A549 (cell line): ENCODE data around the gene CC2D2A. TPM values are rescaled to one million over a fixed set of nuclear protein-coding genes. Genes with fewer than 3 reads are reported as not detected.

Source experiments
- ATAC-seq, 2 experiments: fragments of 200-7000 bp in 1 of 2; fragments of >200 bp in 1 of 2; cut with Nextera tagmentation in 1 of 2; cut with Tn5 transposase in 1 of 2; 3 replicates each; pipeline versions ENCODE4 v1.8.0 to v1.9.1; 2018 to 2020; ENCODE audit warnings: mild to moderate bottlenecking in 1 of 2, moderate library complexity in 1 of 2
- CTCF ChIA-PET: fragments of 300-600 bp; sonication (Branson Sonifier 250); formaldehyde crosslinking; extraction: SDS; loops from one replicate; lab custom pipeline; 2021; ENCODE audit warnings: antibody characterized with exemption, inconsistent platforms; lab: Yijun Ruan, JAX
- POLR2A ChIA-PET: fragments of 350-600 bp; formaldehyde crosslinking; extraction: SDS; loops from one replicate; lab custom pipeline; 2021; ENCODE audit warnings: antibody characterized with exemption, inconsistent platforms; lab: Yijun Ruan, JAX
- DNase-seq, 2 experiments: peaks; one replicate each; pipeline versions ENCODE4 v3.0.0 to v3.0.0-alpha.2; 2011 to 2016; ENCODE audit warnings: low read depth in 1 of 2, low spot score in 1 of 2
- FAIRE-seq: peaks from 2 replicates; lab custom pipeline; 2011; peaks lifted over from hg19 to GRCh38; lab: Jason Lieb, UNC
- H3K27ac ChIP-seq, 2 experiments: fragments of >200 bp; sonication (Bioruptor Twin); formaldehyde crosslinking; 3 replicates each; pipeline ENCODE4 v1.5.1; 2016 to 2017
- H3K4me1 ChIP-seq: fragments of >200 bp; sonication (Bioruptor Twin); formaldehyde crosslinking; 3 replicates; pipeline ENCODE4 v1.6.1; 2016
- H3K4me2 ChIP-seq: fragments of >200 bp; sonication (Bioruptor Twin); formaldehyde crosslinking; 3 replicates; pipeline ENCODE4 v1.6.1; 2016
- H3K4me3 ChIP-seq: fragments of >200 bp; sonication (Bioruptor Twin); formaldehyde crosslinking; 3 replicates; pipeline ENCODE4 v1.5.1; 2016
- H3K9me3 ChIP-seq: fragments of >200 bp; sonication (Bioruptor Twin); formaldehyde crosslinking; 3 replicates; pipeline ENCODE4 v1.6.1; 2016
- BCL3 ChIP-seq: fragments of >200 bp; sonication (Bioruptor Twin); formaldehyde crosslinking; IDR thresholded peaks from 3 replicates; pipeline ENCODE4 v1.6.1; 2016
- BHLHE40 ChIP-seq: IDR thresholded peaks from 2 replicates; pipeline ENCODE4 v1.6.1; 2012; ENCODE audit warnings: low read depth, low read length, inconsistent platforms
- CBX8 ChIP-seq: fragments of 200-600 bp; sonication (generic); IDR thresholded peaks from 2 replicates; pipeline ENCODE4 v1.6.1; 2016
- CEBPB ChIP-seq, 2 experiments: fragments of >200 bp in 1 of 2; sonication (Bioruptor Twin) in 1 of 2; formaldehyde crosslinking in 1 of 2; IDR thresholded peaks; 2 replicates each; pipeline ENCODE4 v1.6.1; 2012 to 2016
- CHD2 ChIP-seq: fragments of 150-350 bp; IDR thresholded peaks from 2 replicates; pipeline ENCODE4 v1.6.1; 2014; ENCODE audit warnings: low read length; ENCODE audit not compliant: partially characterized antibody
- EHF ChIP-seq: fragments of 250-450 bp; sonication (Bioruptor Pico); IDR thresholded peaks from 2 replicates; pipeline ENCODE4 v1.5.0; 2020; ENCODE audit warnings: mild to moderate bottlenecking
- EHMT2 ChIP-seq: fragments of 200-600 bp; sonication (generic); IDR thresholded peaks from 2 replicates; pipeline ENCODE4 v1.6.1; 2016; ENCODE audit warnings: antibody characterized with exemption, low read depth, mild to moderate bottlenecking, moderate library complexity
- ELK1 ChIP-seq: fragments of 150-350 bp; IDR thresholded peaks from 2 replicates; pipeline ENCODE4 v1.6.1; 2014; ENCODE audit warnings: low read depth, mild to moderate bottlenecking, low read length
- EP300 ChIP-seq, 2 experiments: fragments of >200 bp; sonication (Bioruptor Twin); formaldehyde crosslinking; IDR thresholded peaks; 2 replicates in 1 of 2; 3 replicates in 1 of 2; pipeline ENCODE4 v1.6.1; 2016 to 2017
- HES2 ChIP-seq: fragments of >200 bp; sonication (Bioruptor Twin); formaldehyde crosslinking; IDR thresholded peaks from 2 replicates; pipeline ENCODE4 v1.6.1; 2016
- HOXA7 ChIP-seq: fragments of 250-450 bp; sonication (Bioruptor Pico); IDR thresholded peaks from 2 replicates; pipeline ENCODE4 v1.5.0; 2020; ENCODE audit warnings: mild to moderate bottlenecking, moderate library complexity
- HOXB13 ChIP-seq: fragments of 250-450 bp; sonication (Bioruptor Pico); IDR thresholded peaks from 2 replicates; pipeline ENCODE4 v1.5.0; 2020; ENCODE audit warnings: low read depth, mild to moderate bottlenecking, moderate library complexity
- HOXB5 ChIP-seq: fragments of 250-450 bp; sonication (Bioruptor Pico); IDR thresholded peaks from 2 replicates; pipeline ENCODE4 v1.5.0; 2020; ENCODE audit warnings: mild to moderate bottlenecking, moderate library complexity
- KDM1A ChIP-seq: fragments of 200-600 bp; sonication (generic); IDR thresholded peaks from 2 replicates; pipeline ENCODE4 v1.6.1; 2016; ENCODE audit warnings: low read depth, mild to moderate bottlenecking
- MAFK ChIP-seq: fragments of 450-650 bp; IDR thresholded peaks from 2 replicates; pipeline ENCODE4 v1.6.1; 2014; ENCODE audit not compliant: partially characterized antibody
- NFE2L2 ChIP-seq: fragments of 150-350 bp; conservative IDR thresholded peaks from 2 replicates; pipeline ENCODE4 v1.6.1; 2014; ENCODE audit warnings: low read length
- NR3C1 ChIP-seq: fragments of >200 bp; sonication (Bioruptor Twin); formaldehyde crosslinking; IDR thresholded peaks from 3 replicates; pipeline ENCODE4 v1.6.1; 2017
- POLR2A ChIP-seq: IDR thresholded peaks from 2 replicates; pipeline ENCODE4 v1.6.1; 2012; ENCODE audit warnings: mild to moderate bottlenecking, low read length
- POLR2AphosphoS2 ChIP-seq: conservative IDR thresholded peaks from 2 replicates; pipeline ENCODE4 v1.6.1; 2012; ENCODE audit warnings: low read length, improper control_type of control experiment, inconsistent platforms
- RARB ChIP-seq: fragments of 250-450 bp; sonication (Bioruptor Pico); IDR thresholded peaks from 2 replicates; pipeline ENCODE4 v1.8.0; 2021; ENCODE audit warnings: mild to moderate bottlenecking, moderate library complexity
- RFX5 ChIP-seq: fragments of 450-650 bp; IDR thresholded peaks from 2 replicates; pipeline ENCODE4 v1.7.1; 2014; ENCODE audit warnings: antibody characterized with exemption, mild to moderate bottlenecking, moderate library complexity
- TP53 ChIP-seq: fragments of 250-450 bp; sonication (Bioruptor Pico); IDR thresholded peaks from 2 replicates; pipeline ENCODE4 v1.5.0; 2021; ENCODE audit warnings: mild to moderate bottlenecking, moderate library complexity
- ZFP36 ChIP-seq: fragments of 450-650 bp; IDR thresholded peaks from 2 replicates; pipeline ENCODE4 v1.6.1; 2014; ENCODE audit warnings: borderline replicate concordance; ENCODE audit not compliant: partially characterized antibody
- ZSCAN20 ChIP-seq: fragments of 250-450 bp; sonication (Bioruptor Pico); IDR thresholded peaks from 2 replicates; pipeline ENCODE4 v1.8.0; 2022; ENCODE audit warnings: mild to moderate bottlenecking, moderate library complexity
- WGBS: methylation state at CpG from one replicate; pipeline ENCODE4 v1.1.6; 2017; ENCODE audit errors: missing lambda C conversion rate; 5-methylcytosine and 5-hydroxymethylcytosine counted together
- polyA plus RNA-seq, 4 experiments: library from polyadenylated mRNA; depleted of rRNA in 3 of 4; stranded (reverse); fragments of >200 nt; fragmentation: RNase III in 1 of 4; extraction: RNeasy Plus Mini Kit Qiagen cat#74134 plus additional on column Dnase treatment in 1 of 4; gene quantifications; 2 replicates in 3 of 4; 3 replicates in 1 of 4; pipeline ENCODE4 v1.2.3, GENCODE V29; 2011 to 2017

Gene CC2D2A
- polyA plus RNA-seq, 2 of the 4 experiments (the other 2 are of a cell fraction): 10.7 to 18.8 TPM

GRCh38 chr4:15601862-15602261 is 132.2 kb downstream of the CC2D2A start:
- no peak overlapping the region for H3K4me2 ChIP-seq
- ChIA-PET POLR2A (no interaction called here), CTCF (no interaction called here)
- ATAC-seq: no peak
- TF ChIP-seq NFE2L2 (no peak), HOXB5 (CRISPR knock-in tag) (no peak), CEBPB (IDR thresholded peaks at IDR 0.05) (no peak), MAFK (no peak), HOXA7 (CRISPR knock-in tag) (no peak), KDM1A (no peak), EHMT2 (no peak), HES2 (no peak), ZFP36 (no peak), RFX5 (no peak), CBX8 (no peak), EHF (CRISPR knock-in tag) (no peak), EP300 (IDR thresholded peaks at IDR 0.05) (no peak), POLR2AphosphoS2 (no peak), POLR2A (no peak), BHLHE40 (no peak), RARB (CRISPR knock-in tag) (no peak)
- H3K27ac ChIP-seq: no peak overlapping the region
- H3K9me3 ChIP-seq: no peaks in the 10 kb centered on the region
- DNase-seq: no peak
- 73% methylated on average over 2 of the region's 2 CpGs for WGBS
- H3K4me3 ChIP-seq: no peak overlapping the region
- no peaks in the 10 kb centered on the region for H3K4me1 ChIP-seq
- no peak for FAIRE-seq

GRCh38 chr4:15605537-15605936 is 135.9 kb downstream of the CC2D2A start:
- Histone ChIP-seq H3K4me3 (no peak overlapping the region), H3K4me2 (no peak overlapping the region), H3K27ac (no peak overlapping the region), H3K9me3 (no peaks in the 10 kb centered on the region), H3K4me1 (no peaks in the 10 kb centered on the region)
- WGBS: 93% methylated on average over 5 of the region's 5 CpGs
- FAIRE-seq (no peak), DNase-seq (no peak), ATAC-seq (no peak)
- TF ChIP-seq ELK1 (no peak), BCL3 (no peak), HOXB13 (CRISPR knock-in tag) (no peak), ZSCAN20 (no peak), NR3C1 (no peak)
- ChIA-PET POLR2A (no interaction called here), CTCF (interaction anchor here (0.9 kb wide), 1 partner anchor 44 kb away, joined by 3 read pairs; no protein-coding TSS in a partner anchor)

- 79% methylated on average over 2 of the region's 2 CpGs for WGBS
- ChIA-PET CTCF (no interaction called here), POLR2A (no interaction called here)
- ATAC-seq (no peak), DNase-seq (no peak), FAIRE-seq (no peak)
- no peaks in the 10 kb centered on the region for H3K9me3 ChIP-seq
- H3K27ac ChIP-seq: no peak overlapping the region
- TF ChIP-seq EHMT2: no peak
- no peak for TF ChIP-seq CHD2
- TF ChIP-seq KDM1A: no peak
- no peak for TF ChIP-seq TP53 (CRISPR knock-in tag)
- H3K4me1 ChIP-seq: no peaks in the 10 kb centered on the region
- no peak overlapping the region for H3K4me2 ChIP-seq
- no peak overlapping the region for H3K4me3 ChIP-seq
Observed at GRCh38 chr4:15610855-15611254, 141.2 kb downstream of the CC2D2A start.
